Measurements from ENCODE around the gene MOB1B.
"Not testable (repeated sequence)": the region's sequence is repeated elsewhere in the genome, so short reads cannot be mapped to it uniquely, and the experiment has no call there.

Gene MOB1B

DNA sequence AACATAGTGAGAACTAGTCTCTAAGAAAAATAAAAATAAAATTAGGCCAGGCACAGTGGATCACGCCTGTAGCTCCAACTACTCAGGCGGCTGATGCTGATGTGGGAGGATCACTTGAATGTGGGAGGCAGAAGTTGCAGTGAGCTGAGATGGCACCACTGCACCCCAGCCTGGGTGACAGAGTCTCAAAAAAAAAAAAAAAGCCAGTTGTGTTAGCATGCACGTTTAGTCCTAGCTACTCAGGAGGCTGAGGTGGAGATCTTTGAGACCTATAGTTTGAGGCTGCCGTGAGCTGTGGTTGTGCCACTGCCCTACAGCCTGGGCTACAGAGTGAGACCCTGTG lies 93.8 kb downstream of the MOB1B start:
- peaks cover 52% of the 10 kb centered on the region for H3K4me1 Mint-ChIP-seq
- H3K9me3 Mint-ChIP-seq = peaks cover 2% of the 10 kb centered on the region
- DNase-seq (ENCODE audit: low spot score in 2 of 2) (no peak), ATAC-seq (ENCODE audit: low read depth) (no peak)
- H3K27me3 Mint-ChIP-seq = no peaks in the 10 kb centered on the region
- H3K27ac Mint-ChIP-seq = peak overlapping the region; percentile 82
- H3K36me3 Mint-ChIP-seq = peaks cover 26% of the 10 kb centered on the region
- H3K4me3 Mint-ChIP-seq = peak overlapping the region; percentile 96

DNA sequence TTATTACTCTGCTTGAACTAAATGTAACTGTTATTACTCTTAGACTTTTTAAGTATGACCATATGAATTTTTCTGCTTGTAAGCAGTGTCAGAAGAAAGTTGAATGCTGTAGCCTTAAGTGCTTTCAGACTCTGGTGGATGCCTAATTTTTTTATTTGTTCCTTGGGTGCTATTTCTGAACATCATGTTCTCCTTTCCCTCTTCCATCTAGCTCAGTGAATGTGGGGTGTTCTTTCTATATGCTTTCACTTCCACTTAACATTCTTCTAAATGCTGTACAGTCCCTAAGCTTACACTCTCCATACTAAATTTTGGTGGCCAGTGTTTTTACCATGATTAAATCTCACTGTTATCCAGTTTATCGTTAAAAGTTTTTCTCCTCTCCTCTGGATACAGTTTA lies 94.9 kb downstream of the MOB1B start:
- Mint-ChIP-seq H3K36me3 (peaks cover 36% of the 10 kb centered on the region), H3K4me1 (peaks cover 56% of the 10 kb centered on the region), H3K4me3 (peak overlapping the region; percentile 96), H3K27me3 (no peaks in the 10 kb centered on the region), H3K9me3 (peaks cover 2% of the 10 kb centered on the region), H3K27ac (peak overlapping the region; percentile 82)
- peak; percentile 16 for ATAC-seq (ENCODE audit: low read depth)
- no peak for DNase-seq (ENCODE audit: low spot score in 2 of 2)

DNA sequence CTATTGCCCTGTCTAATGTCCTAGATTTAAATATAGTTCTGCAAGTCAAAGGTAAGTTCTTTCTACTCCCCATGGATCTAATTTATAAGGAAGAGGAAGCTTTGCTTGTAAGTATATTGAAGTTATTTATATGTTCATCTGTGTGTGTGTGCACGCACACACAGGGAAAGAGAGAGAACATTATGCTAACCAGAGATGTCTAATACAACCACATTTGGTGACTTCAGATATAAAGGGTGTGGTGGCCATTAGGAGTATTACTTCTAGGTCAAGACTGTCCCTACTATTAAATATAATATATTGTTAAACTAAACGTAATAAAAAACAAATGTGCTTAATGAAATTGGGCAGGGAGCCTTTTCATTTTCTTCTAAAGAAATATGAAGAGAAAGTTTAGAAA lies 95.4 kb downstream of the MOB1B start:
- ATAC-seq (ENCODE audit: low read depth) (no peak), DNase-seq (ENCODE audit: low spot score in 2 of 2) (no peak)
- H3K9me3 Mint-ChIP-seq = peaks cover 2% of the 10 kb centered on the region
- peak overlapping the region; percentile 82 for H3K27ac Mint-ChIP-seq
- no peaks in the 10 kb centered on the region for H3K27me3 Mint-ChIP-seq
- peaks cover 59% of the 10 kb centered on the region for H3K4me1 Mint-ChIP-seq
- H3K4me3 Mint-ChIP-seq = peak overlapping the region; percentile 96
- peaks cover 40% of the 10 kb centered on the region for H3K36me3 Mint-ChIP-seq

DNA sequence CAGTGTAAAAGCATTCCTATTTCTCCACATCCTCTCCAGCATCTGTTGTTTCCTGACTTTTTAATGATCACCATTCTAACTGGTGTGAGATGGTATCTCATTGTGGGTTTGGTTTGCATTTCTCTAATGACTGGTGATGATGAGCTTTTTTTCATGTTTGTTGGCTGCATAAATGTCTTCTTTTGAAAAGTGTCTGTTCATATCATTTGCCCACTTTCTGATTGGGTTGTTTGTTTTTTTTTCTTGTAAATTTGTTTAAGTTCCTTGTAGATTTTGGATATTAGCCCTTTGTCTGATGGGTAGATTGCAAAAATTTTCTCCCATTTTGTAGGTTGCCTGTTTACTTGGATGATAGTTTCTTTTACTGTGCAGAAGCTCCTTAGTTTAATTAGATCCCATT lies 97.5 kb downstream of the MOB1B start:
- not testable (repeated sequence) for DNase-seq (ENCODE audit: low spot score in 2 of 2); ATAC-seq (ENCODE audit: low read depth); H3K4me3 Mint-ChIP-seq; H3K27me3 Mint-ChIP-seq; H3K9me3 Mint-ChIP-seq
- Mint-ChIP-seq H3K27ac (peak overlapping the region; percentile 75), H3K4me1 (peaks cover 71% of the 10 kb centered on the region), H3K36me3 (peaks cover 43% of the 10 kb centered on the region)

DNA sequence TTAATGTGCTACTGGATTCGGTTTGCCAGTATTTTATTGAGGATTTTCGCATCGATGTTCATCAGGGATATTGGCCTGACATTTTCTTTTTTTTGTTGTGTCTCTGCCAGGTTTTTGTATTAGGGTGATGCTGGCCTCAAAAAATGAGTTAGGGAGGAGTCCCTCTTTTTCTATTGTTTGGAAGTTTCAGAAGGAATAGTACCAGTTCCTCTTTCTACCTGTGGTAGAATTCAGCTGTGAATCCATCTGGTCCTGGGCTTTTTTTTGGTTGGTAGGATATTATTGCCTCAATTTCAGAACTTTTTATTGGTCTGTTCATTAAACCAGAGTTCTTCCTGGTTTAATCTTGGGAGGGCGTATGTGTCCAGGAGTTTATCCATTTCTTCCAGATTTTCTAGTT lies 99.2 kb downstream of the MOB1B start:
- DNase-seq (ENCODE audit: low spot score in 2 of 2); H3K27me3 Mint-ChIP-seq; ATAC-seq (ENCODE audit: low read depth); H3K9me3 Mint-ChIP-seq: not testable (repeated sequence)
- Mint-ChIP-seq H3K4me1 (peaks cover 68% of the 10 kb centered on the region), H3K4me3 (peak overlapping the region; percentile 14), H3K36me3 (peaks cover 41% of the 10 kb centered on the region), H3K27ac (peak overlapping the region; percentile 94)

DNA sequence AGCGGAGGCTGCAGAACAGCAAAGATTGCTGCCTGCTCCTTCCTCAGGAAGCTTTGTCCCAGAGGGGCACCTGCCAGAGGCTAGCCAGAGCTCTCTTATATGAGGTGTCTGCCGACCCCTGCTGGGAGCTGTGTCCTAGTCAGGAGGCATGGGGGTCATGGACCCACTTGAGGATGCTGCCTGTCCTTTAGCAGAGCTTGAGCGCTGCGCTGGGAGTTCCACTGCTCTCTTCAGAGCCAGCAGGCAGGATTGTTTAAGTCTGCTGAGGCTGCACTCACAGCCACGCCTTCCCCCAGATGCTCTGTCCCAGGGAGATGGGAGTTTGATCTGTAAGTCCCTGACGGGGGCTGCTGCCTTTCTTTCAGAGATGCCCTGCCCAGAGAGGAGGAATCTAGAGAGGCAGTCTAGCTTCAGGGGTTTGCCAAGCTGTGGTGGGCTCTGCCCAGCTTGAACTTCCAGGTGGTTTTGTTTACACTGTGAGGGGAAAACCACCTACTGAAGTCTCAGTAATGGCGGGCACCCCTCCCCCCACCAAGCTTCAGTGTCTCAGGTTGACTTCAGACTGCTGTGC lies 102.2 kb downstream of the MOB1B start:
- Mint-ChIP-seq H3K9me3 (peaks cover 2% of the 10 kb centered on the region), H3K27me3 (no peaks in the 10 kb centered on the region), H3K27ac (peak overlapping the region; percentile 94), H3K4me1 (peaks cover 67% of the 10 kb centered on the region), H3K4me3 (peak overlapping the region; percentile 76), H3K36me3 (peaks cover 46% of the 10 kb centered on the region)
- ATAC-seq (ENCODE audit: low read depth) = peak; percentile 72
- DNase-seq (ENCODE audit: low spot score in 2 of 2) = peak; percentile 62 to 69

DNA sequence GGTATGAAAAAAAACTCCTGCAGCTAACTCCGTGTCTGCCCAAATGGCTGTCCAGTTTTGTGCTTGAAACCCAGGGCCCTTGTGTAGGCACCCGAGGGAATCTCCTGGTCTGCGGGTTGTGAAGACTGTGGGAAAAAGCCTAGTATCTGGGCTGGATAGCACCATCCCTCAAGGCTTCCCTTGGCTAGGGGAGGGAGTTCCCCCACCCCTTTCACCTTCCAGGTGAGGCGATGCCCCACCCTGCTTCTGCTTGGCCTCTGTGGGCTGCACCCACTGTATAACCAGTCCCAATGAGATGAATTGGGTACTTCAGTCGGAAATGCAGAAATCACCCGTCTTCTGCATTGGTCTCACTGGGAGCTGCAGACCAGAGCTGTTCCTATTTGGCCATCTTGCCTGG lies 102.9 kb downstream of the MOB1B start:
- Mint-ChIP-seq H3K27ac (peak overlapping the region; percentile 94), H3K4me3 (peak overlapping the region; percentile 76), H3K4me1 (peaks cover 69% of the 10 kb centered on the region), H3K36me3 (peaks cover 40% of the 10 kb centered on the region)
- H3K9me3 Mint-ChIP-seq, H3K27me3 Mint-ChIP-seq: not testable (repeated sequence)
- DNase-seq (ENCODE audit: low spot score in 2 of 2) = peak in 1 of 2 donors; percentile 16
- ATAC-seq (ENCODE audit: low read depth) = peak; percentile 12

DNA sequence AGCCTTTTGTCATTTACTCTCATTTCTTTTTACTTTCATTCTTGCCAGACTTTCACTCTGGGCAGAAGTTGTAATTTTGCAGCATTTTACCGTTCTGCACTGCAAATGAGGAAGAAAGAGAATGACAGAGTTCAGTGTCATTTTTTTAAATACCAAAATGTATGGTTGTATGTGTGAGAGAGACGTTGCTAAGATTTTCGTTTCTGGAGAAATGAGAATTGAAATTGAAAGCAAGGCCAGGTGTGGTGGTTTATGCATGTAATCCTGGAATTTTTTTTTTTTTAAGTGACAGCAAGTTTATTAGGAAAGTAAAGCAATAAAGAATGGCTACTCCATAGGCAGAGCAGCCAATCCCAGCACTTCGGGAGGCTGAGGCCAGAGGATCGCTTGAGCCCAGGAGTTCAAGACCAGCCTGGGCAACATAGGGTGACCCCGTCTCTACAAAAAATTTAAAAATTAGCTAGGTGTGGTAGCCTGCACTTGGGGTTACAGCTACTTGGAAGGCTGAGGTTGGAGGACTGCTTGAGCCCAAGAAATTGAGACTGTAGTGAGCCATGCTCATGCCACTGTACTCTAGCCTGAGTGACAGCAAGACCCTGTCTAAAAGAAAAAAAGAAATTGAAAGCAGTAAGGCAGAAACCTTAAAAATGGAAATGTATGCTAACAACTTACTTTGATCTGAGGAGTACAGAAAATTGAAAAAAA lies 104.2 kb downstream of the MOB1B start:
- H3K27ac Mint-ChIP-seq = peak overlapping the region; percentile 93
- no peaks in the 10 kb centered on the region for H3K9me3 Mint-ChIP-seq
- peaks cover 61% of the 10 kb centered on the region for H3K4me1 Mint-ChIP-seq
- peaks cover 27% of the 10 kb centered on the region for H3K36me3 Mint-ChIP-seq
- peak; percentile 79 for ATAC-seq (ENCODE audit: low read depth)
- H3K27me3 Mint-ChIP-seq = no peaks in the 10 kb centered on the region
- peak; percentile 16 to 51 for DNase-seq (ENCODE audit: low spot score in 2 of 2)
- H3K4me3 Mint-ChIP-seq = peak overlapping the region; percentile 67

DNA sequence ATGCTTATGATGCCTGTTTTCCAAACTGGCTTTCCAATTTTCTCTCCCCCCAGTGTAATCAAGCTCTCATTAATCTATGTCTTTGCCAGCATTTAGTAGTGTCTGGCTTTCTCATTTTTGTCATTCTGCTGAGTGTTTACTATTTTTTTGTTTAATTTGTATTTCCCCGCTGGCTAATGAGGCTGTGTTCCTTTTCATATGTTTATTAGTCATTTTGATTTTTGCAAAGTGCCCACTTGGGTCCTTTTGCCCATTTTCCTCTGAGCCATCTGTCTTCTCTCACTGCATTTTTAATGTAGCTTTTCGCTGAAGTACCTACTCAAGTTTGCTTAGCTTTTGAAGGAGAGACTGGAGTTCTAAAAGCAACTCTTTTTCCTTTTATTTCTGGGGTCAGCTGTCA lies 106.0 kb downstream of the MOB1B start:
- Mint-ChIP-seq H3K4me1 (peaks cover 48% of the 10 kb centered on the region), H3K4me3 (no peak overlapping the region), H3K27ac (peak overlapping the region; percentile 80), H3K9me3 (no peaks in the 10 kb centered on the region), H3K27me3 (no peaks in the 10 kb centered on the region), H3K36me3 (peaks cover 16% of the 10 kb centered on the region)
- DNase-seq (ENCODE audit: low spot score in 2 of 2) (no peak), ATAC-seq (ENCODE audit: low read depth) (no peak)

DNA sequence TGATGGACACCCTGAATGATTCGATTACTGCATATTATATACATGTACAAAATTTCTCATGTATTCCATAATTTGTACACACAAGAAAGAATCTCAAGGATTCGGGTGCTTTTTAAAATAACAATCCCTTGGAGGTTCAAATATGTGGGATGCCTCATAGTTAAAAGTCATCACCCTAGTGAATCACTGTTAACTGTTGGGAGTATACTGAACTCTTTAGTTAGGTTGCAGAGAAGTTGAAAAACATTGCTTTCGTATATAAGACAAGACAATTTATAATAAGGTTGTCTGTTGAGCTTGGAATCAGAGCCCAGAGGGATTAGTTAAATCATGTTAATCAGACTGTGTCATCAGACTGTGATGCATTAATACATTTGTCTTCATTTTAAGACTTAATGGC lies 106.9 kb downstream of the MOB1B start:
- peak overlapping the region; percentile 80 for H3K27ac Mint-ChIP-seq
- H3K4me3 Mint-ChIP-seq = no peak overlapping the region
- H3K36me3 Mint-ChIP-seq = peaks cover 18% of the 10 kb centered on the region

DNA sequence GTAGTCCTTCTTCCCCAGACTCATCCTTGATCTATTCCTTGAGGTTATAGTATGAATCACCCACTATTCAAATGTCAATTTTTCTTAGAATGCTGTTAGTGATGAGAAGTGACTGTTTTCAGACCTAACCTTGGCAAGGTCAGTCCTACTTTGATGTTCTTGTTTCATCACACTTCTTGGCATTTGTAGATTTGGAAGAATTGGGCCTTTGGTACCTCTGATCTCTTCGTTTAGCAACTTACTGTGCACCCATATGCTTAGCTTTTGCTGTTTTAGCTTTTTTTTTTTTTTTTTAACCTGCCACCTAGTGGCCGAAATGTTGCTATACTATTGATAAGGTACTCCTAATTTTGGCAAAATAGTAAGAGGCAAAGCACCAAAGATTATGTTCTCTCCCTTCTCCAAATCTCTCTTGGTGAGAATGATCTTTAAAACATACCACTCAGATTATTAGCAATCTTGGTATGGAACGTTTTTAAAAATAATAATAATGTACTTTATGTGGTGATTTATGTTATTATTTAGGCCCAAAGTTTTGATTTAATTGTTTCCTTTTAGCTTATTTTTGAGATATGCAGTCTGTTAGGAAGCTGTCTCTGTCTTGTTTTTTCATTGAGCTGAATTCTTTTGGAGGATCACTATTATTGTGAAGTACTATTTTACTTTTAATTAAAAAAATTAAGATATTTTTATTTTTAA lies 107.9 kb downstream of the MOB1B start:
- Mint-ChIP-seq H3K27me3 (no peaks in the 10 kb centered on the region), H3K4me3 (peak overlapping the region; percentile 39), H3K9me3 (no peaks in the 10 kb centered on the region), H3K36me3 (peaks cover 20% of the 10 kb centered on the region), H3K4me1 (peaks cover 33% of the 10 kb centered on the region), H3K27ac (peak overlapping the region; percentile 80)
- DNase-seq (ENCODE audit: low spot score in 2 of 2) (peak; percentile 22 to 48), ATAC-seq (ENCODE audit: low read depth) (peak; percentile 34)

More for the DNA sequence above, 106.9 kb downstream of the MOB1B start:
- DNase-seq (ENCODE audit: low spot score in 2 of 2) (no peak), ATAC-seq (ENCODE audit: low read depth) (no peak)
- H3K4me1 Mint-ChIP-seq = peaks cover 41% of the 10 kb centered on the region
- no peaks in the 10 kb centered on the region for H3K27me3 Mint-ChIP-seq
- no peaks in the 10 kb centered on the region for H3K9me3 Mint-ChIP-seq

DNA sequence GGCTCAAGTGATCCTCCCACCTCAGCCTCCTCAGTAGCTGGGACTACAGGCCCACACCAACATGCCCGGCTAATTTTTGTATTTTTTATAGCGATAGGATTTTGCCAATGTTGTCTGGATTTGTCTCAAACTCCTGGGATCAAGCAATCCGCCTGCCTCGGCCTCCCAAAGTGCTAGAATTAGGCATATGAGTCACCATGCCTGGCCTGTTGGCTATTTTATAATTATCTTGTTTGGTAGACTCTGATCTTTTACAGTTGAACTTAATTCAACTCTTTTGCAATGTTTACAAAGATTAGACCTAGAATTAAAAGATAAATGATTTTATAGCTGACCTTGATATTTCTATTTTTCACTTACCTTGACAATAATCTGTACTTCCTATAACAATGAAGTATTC lies 109.3 kb downstream of the MOB1B start:
- Mint-ChIP-seq H3K4me3 (no peak overlapping the region), H3K4me1 (peaks cover 28% of the 10 kb centered on the region), H3K36me3 (peaks cover 20% of the 10 kb centered on the region), H3K27me3 (no peaks in the 10 kb centered on the region), H3K9me3 (peaks cover 3% of the 10 kb centered on the region), H3K27ac (no peak overlapping the region)
- ATAC-seq (ENCODE audit: low read depth) (no peak), DNase-seq (ENCODE audit: low spot score in 2 of 2) (no peak)

DNA sequence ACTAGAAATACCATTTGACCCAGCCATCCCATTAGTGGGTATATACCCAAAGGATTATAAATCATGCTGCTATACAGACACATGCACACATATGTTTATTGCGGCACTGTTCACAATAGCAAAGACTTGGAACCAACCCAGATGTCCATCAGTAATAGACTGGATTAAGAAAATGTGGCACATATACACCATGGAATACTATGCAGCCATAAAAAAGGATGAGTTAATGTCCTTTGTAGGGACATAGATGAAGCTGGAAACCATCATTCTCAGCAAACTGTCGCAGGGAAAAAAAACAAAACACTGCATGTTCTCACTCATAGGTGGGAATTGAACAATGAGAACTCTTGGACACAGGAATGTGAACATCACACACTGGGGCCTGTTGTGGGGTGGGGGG lies 115.2 kb downstream of the MOB1B start:
- H3K4me3 Mint-ChIP-seq; ATAC-seq (ENCODE audit: low read depth); H3K9me3 Mint-ChIP-seq; H3K27ac Mint-ChIP-seq; H3K27me3 Mint-ChIP-seq; H3K4me1 Mint-ChIP-seq; DNase-seq (ENCODE audit: low spot score in 2 of 2): not testable (repeated sequence)
- peaks cover 15% of the 10 kb centered on the region for H3K36me3 Mint-ChIP-seq

DNA sequence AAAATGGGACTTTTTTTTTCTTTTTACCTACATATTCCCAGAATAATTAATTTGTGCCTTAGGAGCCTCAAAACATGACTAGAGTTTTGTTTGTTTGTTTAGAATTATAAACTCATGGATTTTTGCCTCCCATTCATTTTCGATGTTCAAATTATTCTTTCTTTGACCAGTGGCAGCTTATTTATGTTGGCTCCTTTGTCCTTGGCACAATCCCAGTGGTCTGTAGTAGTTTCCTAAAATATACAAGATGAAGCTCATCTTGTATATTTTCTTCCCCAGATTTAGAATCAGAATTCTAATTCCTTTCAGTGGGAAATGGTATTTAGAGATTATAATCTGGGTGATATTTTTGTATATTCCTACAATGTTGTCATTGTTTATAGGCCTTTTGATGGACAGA lies 118.4 kb downstream of the MOB1B start:
- peaks cover 13% of the 10 kb centered on the region for H3K36me3 Mint-ChIP-seq
- H3K4me1 Mint-ChIP-seq = peaks cover 2% of the 10 kb centered on the region

More for the DNA sequence above, 118.4 kb downstream of the MOB1B start:
- Mint-ChIP-seq H3K4me3 (no peak overlapping the region), H3K27me3 (no peaks in the 10 kb centered on the region), H3K27ac (no peak overlapping the region), H3K9me3 (peaks cover 3% of the 10 kb centered on the region)
- DNase-seq (ENCODE audit: low spot score in 2 of 2) (no peak), ATAC-seq (ENCODE audit: low read depth) (no peak)

All from memory B cell (primary cell).